DMS53 (cell line): ENCODE measurements around the gene TAF15.

ENCODE experiments used
- DNase-seq: peaks from one replicate; lab custom pipeline; 2025; lab: John Stamatoyannopoulos, UW

TAF15 gene

GRCh38 chr17:35808962-35809854 is at the start of gene TAF15:
TSS of gene TAF15 (plus strand) at chr17:35809484. CDS start at chr17:35809570, 86 bp downstream.
- peak; percentile 98 for DNase-seq

- no peak for DNase-seq
Measured at GRCh38 chr17:35760587-35760986, 48.7 kb upstream of the TAF15 start, which contains the start of gene C17orf50. TSS of gene C17orf50 (plus strand) at chr17:35760887. CDS start at chr17:35760942, 55 bp downstream.

GRCh38 chr17:35761601-35762000 is 47.7 kb upstream of the TAF15 start:
- no peak for DNase-seq

- DNase-seq: no peak
Measured at GRCh38 chr17:35763767-35764122, 45.5 kb upstream of the TAF15 start.

GRCh38 chr17:35764123-35764991 is 44.9 kb upstream of the TAF15 start:
- peak; percentile 95 for DNase-seq

GRCh38 chr17:35765086-35765710 is 44.1 kb upstream of the TAF15 start:
- no peak for DNase-seq

- no peak for DNase-seq
Measured at GRCh38 chr17:35765756-35766488, 43.4 kb upstream of the TAF15 start.

- DNase-seq: no peak
Measured at GRCh38 chr17:35766489-35766877, 42.8 kb upstream of the TAF15 start.

GRCh38 chr17:35766903-35767510 is 42.3 kb upstream of the TAF15 start:
- peak; percentile 58 for DNase-seq

GRCh38 chr17:35768797-35769196 is 40.5 kb upstream of the TAF15 start:
- no peak for DNase-seq

GRCh38 chr17:35769895-35770486 is 39.3 kb upstream of the TAF15 start:
- no peak for DNase-seq

- DNase-seq: no peak
Measured at GRCh38 chr17:35773129-35773528, 36.2 kb upstream of the TAF15 start.

- no peak for DNase-seq
Measured at GRCh38 chr17:35773679-35774425, 35.4 kb upstream of the TAF15 start.

- no peak for DNase-seq
Measured at GRCh38 chr17:35774499-35774898, 34.8 kb upstream of the TAF15 start.

- DNase-seq: no peak
Measured at GRCh38 chr17:35775039-35775438, 34.2 kb upstream of the TAF15 start.

- DNase-seq: no peak
Measured at GRCh38 chr17:35775583-35775982, 33.7 kb upstream of the TAF15 start.

- no peak for DNase-seq
Measured at GRCh38 chr17:35778641-35779196, 30.6 kb upstream of the TAF15 start.

- no peak for DNase-seq
Measured at GRCh38 chr17:35780950-35781349, 28.3 kb upstream of the TAF15 start.

GRCh38 chr17:35784895-35785294 is 24.4 kb upstream of the TAF15 start:
- no peak for DNase-seq

GRCh38 chr17:35786941-35787432 is 22.3 kb upstream of the TAF15 start:
- DNase-seq: no peak
